HG03442 (cell line): ENCODE results near the gene NDOR1.
"Not testable (repeated sequence)": the region's sequence is repeated elsewhere in the genome, so short reads cannot be mapped to it uniquely, and the experiment has no call there.

Experiments
- ATAC-seq: cut with Tn5 transposase; IDR thresholded peaks from one replicate; pipeline ENCODE4 v1.9.1; 2021; ENCODE audit warnings: mild to moderate bottlenecking, moderate library complexity; ENCODE audit not compliant: unreplicated experiment

The NDOR1 gene

GRCh38 chr9:137229903-137230704 is 24.6 kb downstream of the NDOR1 start:
- no peak for ATAC-seq

- ATAC-seq, result no peak
These were observed 25.3 kb downstream of the NDOR1 start, which contains the start of gene SLC34A3 for GRCh38 chr9:137230705-137231371. Gene SLC34A3, plus strand, starts transcription at chr9:137230901. Its CDS starts 802 bp downstream, at chr9:137231703.

- no peak for ATAC-seq
These were observed 26.0 kb downstream of the NDOR1 start for GRCh38 chr9:137231372-137232039.

DNA sequence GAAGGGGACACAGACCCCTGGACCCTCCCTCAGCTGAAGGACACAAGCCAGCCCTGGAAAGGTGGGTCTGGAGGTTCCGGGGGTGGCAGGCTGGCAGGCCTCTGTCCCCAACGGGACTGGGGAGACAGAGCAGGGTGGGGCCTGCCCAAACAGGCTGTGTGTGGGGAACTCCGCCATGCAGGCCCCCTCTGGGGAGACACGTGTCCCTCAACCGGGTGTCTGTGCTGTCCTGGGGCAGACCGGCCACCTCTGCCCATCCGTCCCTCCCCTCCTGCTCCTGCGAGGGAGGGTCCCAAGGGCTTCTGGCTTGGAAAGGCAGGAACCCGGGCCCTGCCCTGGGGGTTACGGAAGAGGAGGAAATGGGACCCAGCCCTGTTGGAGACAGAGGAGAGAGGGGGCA is 26.6 kb downstream of the NDOR1 start:
- no peak for ATAC-seq

DNA sequence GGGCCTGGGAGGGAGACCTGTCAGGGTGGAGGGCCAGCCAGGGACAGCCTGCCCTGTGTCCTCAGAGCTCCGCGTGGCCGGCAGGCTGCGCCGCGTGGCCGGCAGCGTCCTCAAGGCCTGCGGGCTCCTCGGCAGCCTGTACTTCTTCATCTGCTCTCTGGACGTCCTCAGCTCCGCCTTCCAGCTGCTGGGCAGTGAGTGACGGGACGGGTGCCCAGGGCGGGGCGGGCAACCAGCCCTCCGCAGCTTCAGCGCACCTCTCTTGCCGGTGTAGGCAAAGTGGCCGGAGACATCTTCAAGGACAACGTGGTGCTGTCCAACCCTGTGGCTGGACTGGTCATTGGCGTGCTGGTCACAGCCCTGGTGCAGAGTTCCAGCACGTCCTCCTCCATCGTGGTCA is 27.0 kb downstream of the NDOR1 start:
- no peak for ATAC-seq

GRCh38 chr9:137233143-137233980 is 27.9 kb downstream of the NDOR1 start:
- ATAC-seq, result no peak

GRCh38 chr9:137234055-137234697 is 28.7 kb downstream of the NDOR1 start:
- no peak for ATAC-seq

GRCh38 chr9:137234758-137235423 is 29.4 kb downstream of the NDOR1 start:
- no peak for ATAC-seq

DNA sequence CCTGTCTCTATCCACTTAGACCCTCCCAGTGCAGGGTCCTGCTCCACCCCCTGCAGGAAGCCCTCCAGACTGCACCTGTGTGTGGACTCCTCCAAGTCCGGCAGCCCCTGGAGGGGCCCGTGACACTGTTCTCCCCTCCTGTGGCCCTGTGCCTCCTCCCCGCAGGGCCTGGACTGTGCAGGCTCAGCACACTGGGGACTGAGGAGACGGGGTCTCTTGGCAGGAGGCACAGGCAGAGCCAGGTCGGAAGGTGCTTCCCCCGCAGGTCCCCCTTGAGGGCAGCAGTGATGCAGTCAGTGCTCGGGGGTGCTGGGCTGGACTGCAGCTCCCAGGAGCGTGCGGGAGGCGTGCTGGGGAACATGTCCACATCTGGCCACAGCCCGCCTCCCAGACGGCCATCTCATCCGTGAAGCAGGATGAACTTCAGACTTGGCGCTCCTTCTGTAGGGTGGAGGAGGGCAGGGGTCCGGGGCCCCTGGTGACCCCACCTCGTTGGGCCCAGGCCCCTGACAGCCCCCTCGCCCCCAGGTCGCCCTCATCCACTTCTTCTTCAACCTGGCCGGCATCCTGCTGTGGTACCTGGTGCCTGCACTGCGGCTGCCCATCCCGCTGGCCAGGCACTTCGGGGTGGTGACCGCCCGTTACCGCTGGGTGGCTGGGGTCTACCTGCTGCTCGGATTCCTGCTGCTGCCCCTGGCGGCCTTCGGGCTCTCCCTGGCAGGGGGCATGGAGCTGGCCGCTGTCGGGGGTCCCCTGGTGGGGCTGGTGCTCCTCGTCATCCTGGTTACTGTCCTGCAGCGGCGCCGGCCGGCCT is 30.1 kb downstream of the NDOR1 start:
- ATAC-seq, result no peak

- ATAC-seq, result no peak
These were observed 30.9 kb downstream of the NDOR1 start for GRCh38 chr9:137236238-137236935.

DNA sequence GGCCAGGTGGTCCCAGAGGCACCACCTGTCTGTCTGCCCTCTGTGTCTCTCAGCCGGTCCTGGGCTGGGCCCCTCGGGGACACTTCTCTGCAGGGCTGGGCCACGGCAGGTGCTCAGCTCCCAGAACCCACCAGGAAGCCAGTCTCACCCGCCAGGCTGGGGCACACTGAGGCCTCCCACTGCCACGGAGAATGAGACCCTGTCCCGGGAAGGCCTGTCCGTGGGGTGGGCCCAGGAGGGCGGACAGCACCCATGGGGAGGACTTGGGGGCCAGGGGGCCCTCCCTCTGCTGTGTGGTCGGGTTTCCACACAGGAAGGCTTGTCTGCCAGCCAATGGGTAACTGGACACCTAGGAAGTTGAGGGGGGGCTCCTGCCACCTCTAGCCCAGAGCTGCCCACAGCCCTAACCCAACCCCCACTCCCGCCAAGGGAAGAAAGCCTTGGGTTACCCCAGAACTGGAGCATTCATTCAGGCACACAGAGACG is 31.5 kb downstream of the NDOR1 start:
- ATAC-seq, result no peak

GRCh38 chr9:137237759-137238726 is 32.5 kb downstream of the NDOR1 start:
- ATAC-seq, result no peak

DNA sequence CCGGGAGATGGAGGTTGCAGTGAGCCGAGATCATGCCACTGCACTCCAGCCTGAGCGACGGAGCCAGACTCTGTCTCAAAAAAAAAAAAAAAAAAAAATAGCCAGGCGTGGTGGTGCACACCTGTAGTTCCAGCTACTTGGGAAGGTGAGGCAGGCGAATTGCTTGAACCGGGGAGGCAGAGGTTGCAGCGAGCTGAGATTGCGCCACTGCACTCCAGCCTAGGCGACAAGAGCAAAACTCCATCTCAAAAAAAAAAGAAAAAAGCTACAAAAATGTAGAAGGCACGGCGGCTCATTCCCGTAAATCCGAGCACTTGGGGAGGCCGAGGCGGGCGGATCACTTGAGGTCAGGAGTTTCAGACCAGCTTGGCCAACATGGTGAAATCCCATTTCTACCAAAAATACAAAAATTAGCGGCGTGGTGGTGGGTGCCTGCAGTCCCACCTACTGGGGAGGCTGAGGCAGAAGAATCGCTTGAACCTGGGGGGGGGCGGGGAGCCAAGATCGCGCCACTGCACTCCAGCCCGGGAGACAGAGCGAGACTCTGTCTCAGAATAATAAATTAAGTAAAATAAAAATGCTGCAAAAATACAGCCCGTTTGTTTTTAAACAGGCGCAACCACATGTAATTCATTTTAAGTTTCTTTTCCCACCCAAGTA is 34.2 kb downstream of the NDOR1 start:
- not testable (repeated sequence) for ATAC-seq

DNA sequence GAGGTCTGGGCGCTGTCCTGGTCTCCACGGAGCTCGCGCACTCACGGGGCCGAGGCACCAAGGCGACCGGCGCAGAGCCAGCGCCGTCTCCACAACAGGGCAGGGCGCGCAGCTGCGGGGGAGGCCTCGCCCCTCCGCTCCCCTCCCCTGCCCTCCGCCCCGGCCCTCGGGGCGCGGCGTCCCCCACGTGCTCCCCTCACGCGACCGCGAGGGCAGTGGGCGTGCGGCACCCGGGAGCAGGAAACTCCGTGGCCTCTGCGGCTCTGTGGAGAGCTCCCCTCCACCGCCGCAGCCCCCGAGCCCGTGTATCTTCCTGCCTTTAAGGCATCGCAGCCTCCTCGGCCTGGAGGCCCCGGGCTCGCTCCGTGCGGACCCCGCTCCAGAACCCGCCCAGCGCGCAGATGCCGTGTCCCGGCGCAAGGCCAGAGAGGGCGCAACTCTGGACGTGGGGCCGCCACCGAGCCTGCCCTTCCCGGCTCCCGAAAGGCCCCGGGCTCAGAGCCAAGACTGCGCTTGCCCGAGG is 34.9 kb downstream of the NDOR1 start:
- peak; percentile 12 for ATAC-seq

DNA sequence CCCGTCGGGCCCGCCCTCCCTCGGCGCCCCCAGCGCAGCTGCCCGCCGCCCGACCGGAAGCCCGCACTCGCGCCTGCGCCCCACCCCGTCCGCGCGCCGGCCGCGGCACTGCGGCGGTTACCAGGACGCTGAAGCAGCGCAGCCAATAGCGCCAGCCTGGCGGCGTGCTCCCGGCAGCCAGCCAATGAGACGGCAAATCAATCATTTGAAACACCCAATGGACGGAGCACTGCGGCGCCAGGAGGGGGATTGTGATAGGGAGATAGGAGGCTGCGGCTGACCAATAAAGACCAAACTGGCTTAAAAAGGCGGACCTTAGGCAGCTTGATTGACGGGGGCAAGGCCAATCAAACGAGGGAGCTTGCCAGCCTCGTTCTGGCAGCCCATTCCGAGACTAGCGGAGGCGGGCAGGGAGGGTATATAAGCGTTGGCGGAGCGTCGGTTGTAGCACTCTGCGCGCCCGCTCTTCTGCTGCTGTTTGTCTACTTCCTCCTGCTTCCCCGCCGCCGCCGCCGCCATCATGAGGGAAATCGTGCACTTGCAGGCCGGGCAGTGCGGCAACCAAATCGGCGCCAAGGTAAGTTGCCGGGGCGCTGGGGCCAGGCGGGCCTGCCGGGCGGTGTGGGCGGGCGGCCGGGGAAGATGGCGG is 35.5 kb downstream of the NDOR1 start, which contains the start of gene TUBB4B:
Gene TUBB4B, plus strand, starts transcription at position 447 of the 649 bp plus-strand sequence. Its CDS starts 74 bp downstream, at position 521.
- peak; percentile 65 for ATAC-seq
